Smooth muscle cell (in vitro differentiated cells): ENCODE results near the gene SSU72. TPM values are rescaled to one million over a fixed set of nuclear protein-coding genes. Genes with fewer than 3 reads are reported as not detected.

Experiments
- DNase-seq: peaks from one replicate; lab custom pipeline; 2025; ENCODE audit not compliant: unreplicated experiment; lab: John Stamatoyannopoulos, UW
- H2AFZ ChIP-seq: fragments of 200-600 bp; sonication (generic); 2 replicates; pipeline ENCODE4 v1.6.0; 2016; ENCODE audit warnings: antibody characterized with exemption, low read depth, mild to moderate bottlenecking
- H3F3A ChIP-seq: fragments of 200-600 bp; sonication (generic); 2 replicates; pipeline ENCODE4 v1.6.0; 2017; ENCODE audit warnings: antibody characterized with exemption, low read depth
- H3K27ac ChIP-seq: fragments of 200-600 bp; sonication (generic); 2 replicates; pipeline ENCODE4 v1.5.1; 2016; ENCODE audit warnings: low read depth, mild to moderate bottlenecking
- H3K27me3 ChIP-seq: fragments of 200-600 bp; sonication (generic); 2 replicates; pipeline ENCODE4 v1.6.1; 2016; ENCODE audit warnings: low read depth, mild to moderate bottlenecking
- H3K36me3 ChIP-seq: fragments of 200-600 bp; sonication (generic); 2 replicates; pipeline ENCODE4 v1.5.1; 2016; ENCODE audit warnings: low read depth
- H3K4me1 ChIP-seq: fragments of 200-600 bp; sonication (generic); 2 replicates; pipeline ENCODE4 v1.5.1; 2016; ENCODE audit warnings: low read depth
- H3K4me2 ChIP-seq: fragments of 200-600 bp; sonication (generic); 2 replicates; pipeline ENCODE4 v1.6.0; 2016; ENCODE audit warnings: mild to moderate bottlenecking
- H3K4me3 ChIP-seq: fragments of 200-600 bp; sonication (generic); 2 replicates; pipeline ENCODE4 v1.5.1; 2016; ENCODE audit warnings: mild to moderate bottlenecking
- H3K79me2 ChIP-seq: fragments of 200-600 bp; sonication (generic); 2 replicates; pipeline ENCODE4 v1.6.0; 2016; ENCODE audit warnings: low read depth, mild to moderate bottlenecking
- H3K9ac ChIP-seq: fragments of 200-600 bp; sonication (generic); 2 replicates; pipeline ENCODE4 v1.6.0; 2016; ENCODE audit warnings: low read depth
- H3K9me3 ChIP-seq: fragments of 200-600 bp; sonication (generic); replicated peaks from 2 replicates; pipeline ENCODE4 v1.5.1; 2016; ENCODE audit warnings: low read depth
- H4K20me1 ChIP-seq: fragments of 200-600 bp; sonication (generic); 2 replicates; pipeline ENCODE4 v1.6.0; 2016; ENCODE audit warnings: low read depth
- CTCF ChIP-seq: fragments of 200-600 bp; sonication (generic); IDR thresholded peaks from 2 replicates; pipeline ENCODE4 v1.5.1; 2017; ENCODE audit warnings: borderline replicate concordance, mild to moderate bottlenecking, antibody characterized with exemption; ENCODE audit not compliant: insufficient read depth, poor library complexity, severe bottlenecking
- WGBS: methylation state at CpG from one replicate; pipeline ENCODE4 v1.1.7; 2016; ENCODE audit warnings: low lambda C conversion rate; 5-methylcytosine and 5-hydroxymethylcytosine counted together
- polyA plus RNA-seq: library from polyadenylated mRNA; unstranded; fragments of >200 nt; fragmentation: Nextera tagmentation; extraction: Ambion mirVana; gene quantifications from 2 replicates; pipeline ENCODE4 v1.2.1, GENCODE V29; 2016
- total RNA-seq: library from RNA; depleted of rRNA; stranded (reverse); fragments of >200 nt; gene quantifications from 2 replicates; pipeline ENCODE4 v1.2.3, GENCODE V29; 2014

Gene SSU72
- total and polyA plus RNA-seq, 2 experiments from 2014 or later: 116 to 223 TPM

- Histone ChIP-seq H2AFZ (no peak overlapping the region), H3K27me3 (peaks cover 12% of the 10 kb centered on the region), H3K4me1 (no peaks in the 10 kb centered on the region), H3F3A (no peaks in the 10 kb centered on the region), H3K27ac (no peak overlapping the region), H3K4me2 (no peak overlapping the region), H4K20me1 (no peaks in the 10 kb centered on the region), H3K9me3 (no peaks in the 10 kb centered on the region), H3K79me2 (no peaks in the 10 kb centered on the region), H3K9ac (no peak overlapping the region), H3K36me3 (no peaks in the 10 kb centered on the region), H3K4me3 (no peak overlapping the region)
- 78% methylated on average over 9 of the region's 9 CpGs for WGBS
- DNase-seq: no peak
- no peak for TF ChIP-seq CTCF
These were observed 8.1 kb upstream of the SSU72 start for GRCh38 chr1:1582585-1583346.

DNA sequence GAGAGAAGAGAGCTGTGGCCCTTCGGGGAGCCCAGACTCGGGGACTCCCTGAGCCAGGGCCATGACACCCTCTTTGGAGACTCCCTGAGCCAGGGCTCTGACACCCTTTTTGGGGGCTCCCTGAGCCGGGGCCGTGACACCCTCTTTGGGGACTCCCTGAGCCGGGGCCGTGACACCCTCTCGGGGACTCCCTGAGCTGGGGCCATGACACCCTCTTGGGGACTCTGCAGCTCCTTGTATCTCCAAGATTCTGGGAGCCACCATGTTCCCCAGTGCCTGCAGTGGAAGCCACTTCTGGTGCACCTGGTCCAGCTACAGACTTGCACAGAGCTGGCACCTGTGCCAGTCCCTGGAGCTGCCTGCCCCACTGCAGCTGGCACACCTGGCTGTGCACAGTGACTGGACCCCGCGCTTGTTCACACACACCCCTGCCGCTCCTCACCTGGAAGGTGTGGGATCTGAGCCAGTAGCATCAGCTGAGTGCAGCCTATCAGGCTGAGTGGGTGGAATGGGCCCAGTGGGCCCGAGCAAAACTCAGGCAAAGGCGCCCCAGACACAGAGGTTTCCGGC, 3.8 kb upstream of the SSU72 start:
- Histone ChIP-seq H3F3A (peaks cover 8% of the 10 kb centered on the region), H3K27me3 (peaks cover 12% of the 10 kb centered on the region), H3K9ac (no peak overlapping the region), H3K4me1 (peaks cover 2% of the 10 kb centered on the region), H3K4me3 (no peak overlapping the region), H3K4me2 (no peak overlapping the region), H2AFZ (no peak overlapping the region), H3K36me3 (no peaks in the 10 kb centered on the region), H3K79me2 (peaks cover 10% of the 10 kb centered on the region), H3K9me3 (no peaks in the 10 kb centered on the region), H4K20me1 (peaks cover 3% of the 10 kb centered on the region), H3K27ac (no peak overlapping the region)
- TF ChIP-seq CTCF: no peak
- no peak for DNase-seq
- 98% methylated on average over 13 of the region's 13 CpGs for WGBS

DNA sequence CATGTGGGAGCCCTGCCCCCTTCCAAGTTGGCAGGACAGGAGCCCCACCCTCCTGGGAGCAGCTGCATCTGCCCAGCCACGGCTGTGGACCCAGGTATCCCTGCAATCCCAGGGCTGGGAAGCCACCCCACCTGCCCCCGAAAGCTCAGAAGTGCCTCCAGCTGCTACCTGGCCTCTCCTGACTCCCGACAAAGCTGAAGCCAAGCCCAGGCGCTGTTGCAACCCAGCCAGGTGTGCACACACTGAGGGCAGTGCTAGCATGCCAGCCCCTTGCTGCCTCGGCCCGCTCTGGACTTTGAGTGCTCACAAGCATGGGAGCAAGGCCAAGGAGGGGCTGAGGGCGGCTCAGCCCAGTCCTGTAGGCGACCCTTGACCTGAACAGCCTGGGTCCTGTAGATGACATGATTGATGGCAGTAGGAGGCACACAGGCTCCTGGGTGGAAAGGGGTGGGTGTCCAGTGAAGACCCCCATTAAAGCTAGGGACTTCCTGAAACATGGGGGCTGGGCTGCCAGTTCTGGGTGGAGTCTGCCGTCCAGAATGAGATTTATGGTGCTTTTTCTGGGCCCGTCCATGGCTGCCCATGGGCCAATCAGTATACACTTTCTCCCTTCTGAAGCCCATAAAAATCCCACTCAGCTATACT, 2.8 kb upstream of the SSU72 start:
- peaks cover 12% of the 10 kb centered on the region for H4K20me1 ChIP-seq
- WGBS: 83% methylated on average over 10 of the region's 10 CpGs
- H2AFZ ChIP-seq: no peak overlapping the region

More for the DNA sequence above, 2.8 kb upstream of the SSU72 start:
- no peak overlapping the region for H3K4me3 ChIP-seq
- H3K9ac ChIP-seq: no peak overlapping the region
- peaks cover 19% of the 10 kb centered on the region for H3K79me2 ChIP-seq
- TF ChIP-seq CTCF: no peak
- H3K4me1 ChIP-seq: peaks cover 6% of the 10 kb centered on the region
- H3K27ac ChIP-seq: no peak overlapping the region
- H3K4me2 ChIP-seq: no peak overlapping the region
- peaks cover 12% of the 10 kb centered on the region for H3K27me3 ChIP-seq
- DNase-seq: no peak
- no peaks in the 10 kb centered on the region for H3K36me3 ChIP-seq
- H3K9me3 ChIP-seq: no peaks in the 10 kb centered on the region
- peaks cover 9% of the 10 kb centered on the region for H3F3A ChIP-seq
